ENCODE data around the gene TNXB.
"Not testable (repeated sequence)": the region's sequence is repeated elsewhere in the genome, so short reads cannot be mapped to it uniquely, and the experiment has no call there.

The TNXB gene

DNA sequence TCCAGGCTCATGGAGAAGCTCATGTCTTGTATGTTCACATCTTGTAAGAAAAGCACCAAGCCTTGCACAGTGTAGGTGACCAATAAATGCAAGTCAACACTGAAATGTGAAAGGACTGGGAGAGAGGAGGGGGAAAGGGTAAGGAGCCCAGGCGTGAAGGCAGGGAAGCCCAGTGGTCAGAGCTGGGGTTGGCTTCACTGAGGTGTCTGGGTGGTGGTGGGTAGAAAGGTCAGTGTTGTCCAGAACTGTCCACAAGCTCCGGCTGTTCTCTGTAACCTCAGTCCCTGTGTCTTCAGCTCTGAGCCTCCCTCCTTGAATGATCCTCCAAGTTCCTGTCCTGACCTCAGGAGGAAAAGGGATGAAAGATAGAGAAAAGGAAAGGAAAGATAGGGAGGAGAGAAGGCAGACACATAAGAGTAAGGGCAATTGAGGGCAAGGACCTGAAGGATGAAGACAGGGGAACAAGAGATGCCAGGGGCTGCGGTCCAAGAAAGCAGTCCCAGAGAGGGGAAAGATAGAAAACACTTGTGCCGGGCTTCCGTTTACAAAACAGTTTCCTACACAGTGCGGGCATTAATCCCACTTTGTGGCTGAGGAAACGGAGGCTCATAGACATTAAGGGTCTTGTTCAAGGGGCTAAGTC, 2.4 kb upstream of the TNXB start:
- no peak for DNase-seq

DNA sequence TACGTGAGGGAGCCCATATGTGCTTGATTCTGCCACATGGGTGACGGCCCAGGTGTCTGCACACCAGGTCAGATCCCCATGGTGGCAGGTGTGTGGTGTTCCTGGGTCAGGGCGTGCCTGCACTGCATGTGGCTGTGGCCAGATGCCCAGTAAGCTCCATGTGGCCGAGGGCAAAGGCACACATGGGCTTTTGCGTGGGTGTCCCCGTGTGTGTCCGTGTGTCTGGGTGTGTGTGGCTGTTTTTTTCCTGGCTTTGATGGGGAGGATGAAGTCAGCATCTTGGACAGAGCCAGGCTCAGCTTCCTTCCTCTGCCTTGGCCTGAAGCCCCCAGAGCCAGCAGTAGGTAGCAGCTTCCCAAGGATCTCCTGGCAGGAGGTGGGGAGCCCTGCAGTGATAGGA, 1.5 kb upstream of the TNXB start:
- DNase-seq = no peak

- no peak for DNase-seq
Measured at GRCh38 chr6:32109765-32110160, 625 bp upstream of the TNXB start.

- no peak for DNase-seq
Measured at GRCh38 chr6:32108727-32109113, 418 bp downstream of the TNXB start.

DNA sequence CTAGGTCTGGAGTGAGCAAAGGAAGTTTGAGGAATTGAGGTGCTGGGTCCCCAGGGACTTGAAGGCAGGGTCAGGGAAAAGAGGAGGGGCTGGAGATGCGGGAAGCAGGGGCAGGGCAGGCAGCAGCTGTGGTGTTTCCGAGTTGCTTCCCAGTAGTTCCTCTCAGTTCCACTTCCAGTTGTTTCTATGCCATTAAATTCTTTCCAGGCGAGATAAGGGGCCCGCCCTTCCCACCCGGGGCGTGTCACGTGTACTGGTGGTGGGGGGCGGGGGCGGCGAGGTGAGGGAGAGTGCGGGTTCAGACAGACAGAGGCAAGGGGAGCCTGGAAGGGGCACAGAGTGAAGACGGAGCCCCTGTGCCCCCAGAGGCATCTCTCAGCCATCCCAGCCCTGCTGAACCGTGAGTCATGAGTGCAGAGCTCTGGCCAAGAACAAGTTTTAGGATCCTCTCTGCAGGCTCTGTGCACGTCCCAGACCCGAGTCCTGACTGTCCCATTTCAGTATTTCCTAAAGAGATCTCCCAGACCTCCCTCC, 977 bp downstream of the TNXB start:
- no peak for DNase-seq

GRCh38 chr6:32107406-32107805, 1.7 kb downstream of the TNXB start:
- no peak for DNase-seq

- DNase-seq = no peak
Measured at GRCh38 chr6:32105433-32105832, 3.7 kb downstream of the TNXB start.

GRCh38 chr6:32102255-32102654, 6.9 kb downstream of the TNXB start:
- DNase-seq = no peak

DNA sequence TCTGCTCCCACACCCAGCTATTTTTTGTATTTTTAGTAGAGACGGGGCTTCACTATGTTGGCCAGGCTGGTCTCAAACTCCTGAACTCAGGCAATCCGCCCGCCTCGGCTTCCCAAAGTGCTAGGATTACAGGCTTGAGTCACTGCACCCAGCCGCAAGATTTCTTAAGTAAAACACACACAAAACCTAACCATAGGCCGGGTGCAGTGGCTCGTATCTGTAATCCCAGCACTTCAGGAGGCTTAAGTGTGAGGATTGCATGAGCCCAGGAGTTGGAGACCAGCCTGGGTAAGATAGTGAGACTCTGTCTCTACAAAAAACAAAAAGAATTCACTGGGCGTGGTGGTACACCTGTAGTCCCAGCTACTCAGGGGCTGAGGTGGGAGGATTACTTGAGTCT, 8.9 kb downstream of the TNXB start:
- DNase-seq = not testable (repeated sequence)

- DNase-seq = no peak
Measured at GRCh38 chr6:32097364-32097763, 11.8 kb downstream of the TNXB start.

- no peak for DNase-seq
Measured at GRCh38 chr6:32096394-32097258, 12.5 kb downstream of the TNXB start.

GRCh38 chr6:32096087-32096393, 13.1 kb downstream of the TNXB start:
- DNase-seq = no peak

DNA sequence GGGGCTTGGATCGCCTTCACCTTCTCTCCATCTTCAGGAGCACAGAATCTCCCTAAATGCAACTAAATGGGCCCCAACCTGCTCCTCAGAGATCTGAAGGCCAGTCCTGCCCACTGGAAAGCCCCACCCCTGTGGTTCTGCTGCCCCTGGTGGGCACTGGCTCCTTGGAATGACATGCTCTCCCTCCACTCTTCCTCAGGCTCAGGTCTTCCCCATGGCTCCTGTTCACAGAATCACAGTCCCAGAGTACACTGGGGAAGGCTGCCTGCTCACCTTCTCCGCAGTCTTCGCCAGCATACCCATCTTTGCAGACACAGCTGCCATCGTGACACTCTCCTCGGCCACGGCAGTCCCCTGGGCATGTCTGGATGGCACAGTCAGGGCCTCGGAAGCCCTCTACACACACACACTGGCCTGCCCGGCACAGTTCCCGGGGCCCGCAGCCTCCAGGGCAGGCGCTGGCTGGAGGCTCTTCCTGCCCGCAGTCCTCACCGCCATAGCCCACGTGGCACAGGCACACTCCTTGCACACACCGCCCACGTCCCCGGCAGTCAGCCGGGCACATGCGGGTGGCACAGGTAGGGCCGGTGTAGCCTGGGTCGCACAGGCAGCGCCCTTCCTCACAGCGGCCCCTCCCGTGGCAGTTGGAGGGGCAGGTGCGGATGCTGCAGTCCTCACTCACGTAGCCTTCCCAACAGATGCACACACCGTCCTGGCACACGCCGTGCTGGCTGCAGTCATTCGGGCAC, 13.6 kb downstream of the TNXB start:
- no peak for DNase-seq

GRCh38 chr6:32092760-32093497, 16.2 kb downstream of the TNXB start:
- DNase-seq = no peak

DNA sequence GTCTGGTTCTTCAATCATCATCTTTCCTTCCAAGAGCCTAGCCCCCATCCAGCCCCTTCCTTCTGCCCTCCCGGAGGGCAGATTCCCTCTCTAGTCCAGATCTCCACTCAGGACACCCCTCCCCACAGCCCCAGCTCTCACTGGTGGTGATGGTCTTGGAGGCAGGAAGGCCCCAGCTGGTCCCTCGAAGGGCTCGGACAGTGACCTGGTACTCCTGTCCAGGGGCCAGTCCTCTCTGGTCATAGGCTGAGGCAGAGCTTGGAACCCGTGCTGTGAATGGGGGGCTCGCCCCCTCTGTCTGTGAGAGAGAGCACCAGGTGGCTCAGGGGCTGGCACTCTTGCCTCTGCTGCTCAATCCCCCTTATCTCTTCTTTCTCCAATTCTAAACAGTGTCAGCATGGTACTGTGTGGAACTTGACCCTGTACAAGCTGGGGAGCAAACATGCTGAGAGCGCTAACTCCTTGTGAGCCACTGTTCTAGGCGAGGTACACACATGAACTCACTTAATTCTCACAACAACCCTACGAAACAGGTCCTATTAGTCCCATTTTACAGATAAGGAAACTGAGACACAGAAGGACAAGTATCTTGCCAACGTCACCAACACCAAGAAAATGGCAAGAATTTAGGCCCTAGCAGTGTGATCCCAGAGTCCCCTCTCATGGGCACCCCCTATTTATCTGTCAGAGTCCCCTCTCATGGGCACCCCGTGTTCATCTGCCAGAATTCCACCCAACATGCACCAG, 19.9 kb downstream of the TNXB start:
- no peak for DNase-seq

- DNase-seq = no peak
Measured at GRCh38 chr6:32088487-32089049, 20.6 kb downstream of the TNXB start.

- DNase-seq = peak; percentile 70
Measured at GRCh38 chr6:32087574-32088486, 21.3 kb downstream of the TNXB start.

GRCh38 chr6:32086661-32087573, 22.2 kb downstream of the TNXB start:
- DNase-seq = no peak

DNA sequence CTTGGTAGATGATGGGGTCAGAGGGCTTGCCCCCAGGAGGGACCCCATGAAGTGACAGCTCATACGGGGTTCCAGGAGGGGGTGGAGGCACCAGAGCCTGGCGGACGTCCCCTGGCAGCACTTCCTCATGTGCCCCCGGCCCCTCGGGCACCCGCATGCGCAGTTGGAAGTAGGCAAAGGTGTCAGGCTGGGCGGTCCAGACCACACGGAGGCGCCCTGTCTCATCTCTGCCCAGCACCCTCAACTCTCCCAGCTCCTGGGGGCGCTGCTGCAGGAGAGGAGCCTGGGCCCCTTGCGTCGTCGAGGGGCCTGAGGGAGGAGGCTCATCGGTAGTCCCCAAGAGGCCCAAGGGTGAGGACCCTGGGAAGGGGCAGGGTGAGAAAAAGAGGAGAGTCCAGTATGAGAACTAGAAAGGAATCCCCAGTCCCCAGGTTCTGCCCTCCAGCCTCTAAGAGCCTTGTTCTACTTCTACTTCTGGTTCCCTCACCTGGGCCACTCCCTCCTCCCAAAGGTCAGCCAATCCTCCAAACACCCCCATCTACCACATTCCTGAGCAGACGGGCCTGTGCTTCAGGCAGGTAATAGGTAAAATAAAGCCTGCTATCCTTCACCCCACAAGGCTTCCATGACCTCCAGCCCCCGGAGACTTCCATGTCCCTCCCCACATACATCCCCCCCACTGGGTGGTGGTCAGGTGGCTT, 23.2 kb downstream of the TNXB start:
- no peak for DNase-seq
